GM19468 (cell line): Measurements from ENCODE around the gene FAM200B.

Experiments used
- ATAC-seq: cut with Tn5 transposase; IDR thresholded peaks from one replicate; pipeline ENCODE4 v1.9.1; 2021; ENCODE audit warnings: mild to moderate bottlenecking, moderate library complexity, moderate number of reproducible peaks; ENCODE audit not compliant: unreplicated experiment; ENCODE audit errors: extremely low read depth

FAM200B gene

GRCh38 chr4:15694431-15694830, 12.8 kb downstream of the FAM200B start:
- no peak for ATAC-seq

GRCh38 chr4:15695240-15695699, 13.6 kb downstream of the FAM200B start:
- no peak for ATAC-seq

GRCh38 chr4:15695729-15696128, 14.1 kb downstream of the FAM200B start:
- no peak for ATAC-seq

GRCh38 chr4:15696866-15697265, 15.2 kb downstream of the FAM200B start:
- ATAC-seq: no peak

- ATAC-seq: peak; percentile 53
These were observed 21.3 kb downstream of the FAM200B start, which contains the start of gene BST1 for GRCh38 chr4:15702941-15703403. BST1 (plus strand) TSS chr4:15703065; CDS start chr4:15703145, 80 bp downstream.

DNA sequence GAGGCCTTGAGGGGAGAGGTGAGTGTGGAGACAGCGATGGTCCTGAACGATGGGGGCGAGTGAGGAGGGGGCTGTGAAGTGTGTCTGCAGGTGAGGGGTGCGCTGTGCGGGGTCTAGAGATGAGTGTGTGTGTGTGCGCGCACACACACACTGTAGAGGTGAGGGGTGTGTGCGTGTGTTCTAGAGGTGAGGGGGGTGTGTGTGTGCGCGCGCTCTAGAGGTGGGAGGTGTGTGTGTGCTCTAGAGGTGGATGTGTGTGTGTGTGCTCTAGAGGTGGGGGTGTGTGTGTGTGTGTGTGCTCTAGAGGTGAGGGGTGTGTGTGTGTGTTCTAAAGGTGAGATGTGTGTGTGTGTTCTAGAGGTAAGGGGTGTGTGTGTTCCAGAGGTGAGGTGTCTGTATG, 21.8 kb downstream of the FAM200B start:
- ATAC-seq: no peak

GRCh38 chr4:15704129-15704528, 22.5 kb downstream of the FAM200B start:
- ATAC-seq: no peak

- no peak for ATAC-seq
These were observed 25.2 kb downstream of the FAM200B start for GRCh38 chr4:15706646-15707362.

GRCh38 chr4:15707363-15707715, 25.7 kb downstream of the FAM200B start:
- ATAC-seq: no peak

- ATAC-seq: no peak
These were observed 30.1 kb downstream of the FAM200B start for GRCh38 chr4:15711762-15712161.

GRCh38 chr4:15712214-15712613, 30.6 kb downstream of the FAM200B start:
- ATAC-seq: no peak

GRCh38 chr4:15714141-15714540, 32.5 kb downstream of the FAM200B start:
- ATAC-seq: no peak

DNA sequence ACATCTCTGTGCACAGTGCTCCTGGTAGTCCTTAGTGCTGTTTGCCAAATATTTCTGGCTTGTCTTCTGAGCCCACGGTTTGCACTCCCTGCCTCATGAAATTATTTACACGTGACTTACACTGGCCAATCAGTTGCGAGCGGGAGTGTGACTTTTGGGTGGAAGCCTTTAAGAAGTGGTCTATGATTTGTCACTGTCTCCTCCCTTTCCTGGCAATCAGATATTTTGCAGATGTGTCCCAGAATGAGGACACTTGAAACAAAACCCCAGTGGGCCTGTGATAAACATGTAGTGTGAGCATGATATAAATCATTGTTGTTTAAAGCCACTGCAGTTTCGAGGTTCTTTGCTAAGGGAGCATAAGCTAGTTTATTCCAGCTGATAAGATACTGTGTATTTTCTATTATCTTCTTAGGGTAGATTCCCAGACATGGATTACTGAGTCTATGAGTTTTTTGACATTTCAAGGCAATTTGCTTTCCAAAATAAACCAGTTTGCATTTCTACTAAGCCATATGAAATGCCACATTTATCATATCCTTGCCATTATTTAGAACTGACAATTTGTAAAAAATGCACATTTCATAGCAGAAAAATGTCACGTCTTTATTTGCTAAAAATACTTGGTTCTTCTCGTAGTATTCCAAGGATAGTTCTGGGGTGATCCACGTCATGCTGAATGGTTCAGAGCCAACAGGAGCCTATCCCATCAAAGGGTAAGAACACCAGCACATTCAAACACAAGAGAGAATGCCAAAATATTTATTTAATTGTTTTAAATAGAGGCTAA, 33.2 kb downstream of the FAM200B start:
- no peak for ATAC-seq

DNA sequence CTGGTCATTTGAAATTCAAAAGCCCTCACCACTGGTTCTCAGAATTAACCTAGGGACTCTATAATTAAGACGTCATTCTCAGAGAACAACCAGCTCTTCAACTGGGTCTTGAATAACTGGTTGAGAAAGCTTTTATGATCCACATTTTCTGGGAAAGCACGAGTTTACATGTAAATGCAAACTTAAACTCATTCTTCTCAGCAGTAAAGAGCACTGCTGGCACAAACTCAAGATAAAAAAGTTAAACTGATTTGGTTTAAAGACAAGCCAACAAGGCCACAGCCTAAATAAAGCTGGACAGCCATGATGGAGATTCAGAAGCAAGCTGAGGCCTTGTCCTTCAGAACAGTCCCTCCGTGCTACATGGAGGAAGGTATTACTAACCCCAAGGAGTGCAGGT, 34.5 kb downstream of the FAM200B start:
- no peak for ATAC-seq

DNA sequence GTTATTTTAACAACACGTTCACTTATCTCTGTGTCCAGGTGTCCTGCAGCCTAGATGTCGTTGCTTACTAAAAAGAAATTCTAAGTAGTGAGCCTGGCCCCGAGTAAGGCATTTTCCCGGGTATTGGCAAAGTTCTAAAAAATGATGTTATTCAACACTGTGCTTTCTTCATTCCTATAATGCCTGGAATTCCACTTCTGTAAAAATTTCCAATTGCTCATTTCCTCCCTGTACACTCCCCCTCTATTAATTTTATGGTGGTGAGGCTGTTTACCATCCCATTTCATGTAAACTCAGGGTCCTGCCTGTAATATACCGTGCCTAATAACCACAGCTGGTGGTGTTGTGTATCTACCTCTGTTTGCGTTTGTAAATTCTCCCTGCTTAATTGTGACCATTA, 35.5 kb downstream of the FAM200B start:
- ATAC-seq: no peak

DNA sequence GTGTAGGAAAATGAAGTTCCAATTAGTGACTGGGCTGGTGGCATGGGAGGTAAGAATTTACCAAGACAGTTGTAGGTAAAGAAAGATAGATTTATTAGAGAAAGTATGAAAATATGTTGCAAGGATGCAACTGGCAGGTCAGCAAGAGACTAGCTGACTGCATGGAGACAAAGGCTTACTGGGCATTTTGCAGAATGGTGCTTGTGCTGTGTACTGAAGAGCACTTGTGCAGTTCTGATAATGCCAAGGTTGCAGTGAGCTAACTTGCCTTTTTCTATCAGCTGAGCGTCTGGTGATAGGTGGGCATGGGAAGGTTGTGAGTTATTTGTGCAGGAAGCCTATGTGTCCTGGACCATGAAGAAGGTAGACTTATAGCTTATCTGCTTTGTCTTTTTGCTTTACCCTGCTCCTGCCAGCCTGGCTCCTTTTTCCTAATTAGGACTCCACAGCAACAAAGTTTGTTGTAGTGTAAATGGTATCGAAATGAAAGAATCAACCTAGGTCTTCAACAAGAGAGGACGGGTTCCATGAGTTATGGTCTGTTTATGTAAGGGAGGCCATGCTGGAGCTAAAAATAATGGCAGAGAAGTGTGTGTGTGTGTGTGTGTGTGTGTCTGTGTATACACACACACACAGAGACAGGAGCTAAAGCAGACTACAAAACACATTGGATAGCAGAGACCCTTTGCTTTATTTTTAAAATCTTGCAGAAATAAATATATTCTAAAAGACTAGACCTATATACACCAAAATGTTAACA, 36.2 kb downstream of the FAM200B start:
- ATAC-seq: no peak

- ATAC-seq: no peak
These were observed 36.8 kb downstream of the FAM200B start for GRCh38 chr4:15718465-15718864.

- no peak for ATAC-seq
These were observed 37.3 kb downstream of the FAM200B start for GRCh38 chr4:15718959-15719358.

DNA sequence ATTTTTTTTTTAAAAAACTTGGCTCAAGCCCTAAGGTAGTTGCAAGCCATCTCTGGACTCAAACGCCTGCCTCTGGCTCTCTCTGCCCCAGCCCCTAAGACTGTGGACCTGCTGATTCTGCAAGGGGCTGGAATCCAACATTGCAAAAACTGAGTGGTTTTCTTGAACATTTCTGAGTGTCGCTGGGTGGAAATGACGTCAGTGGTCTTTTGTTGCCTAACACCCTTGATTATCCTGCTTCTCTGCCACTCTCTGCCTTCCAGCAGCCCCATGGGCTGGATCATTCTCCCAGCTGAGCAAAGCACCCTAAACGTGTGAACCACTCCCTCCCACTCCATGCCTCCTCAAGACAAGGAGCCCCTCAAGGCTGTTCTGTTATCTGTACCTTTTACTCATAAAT, 37.9 kb downstream of the FAM200B start:
- ATAC-seq: no peak

DNA sequence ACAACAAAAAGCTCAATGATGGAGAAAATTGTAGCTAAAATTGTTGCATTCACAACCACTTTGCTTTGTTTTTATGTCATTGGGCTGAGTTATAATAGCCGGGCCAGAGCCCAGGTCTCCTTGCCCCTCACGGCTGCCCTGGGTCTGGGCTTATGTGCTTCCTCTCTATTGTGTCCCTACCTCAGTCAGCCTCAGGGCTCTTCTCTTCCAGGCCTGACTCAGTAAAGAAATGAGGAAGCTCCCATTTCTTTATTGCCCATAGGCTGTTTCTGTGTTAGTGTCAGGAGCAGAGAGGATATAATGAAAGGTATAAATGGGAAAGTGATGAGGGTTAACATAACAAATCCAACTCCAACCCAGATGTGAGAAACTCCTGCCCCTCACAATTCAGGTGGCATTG, 39.2 kb downstream of the FAM200B start:
- no peak for ATAC-seq

DNA sequence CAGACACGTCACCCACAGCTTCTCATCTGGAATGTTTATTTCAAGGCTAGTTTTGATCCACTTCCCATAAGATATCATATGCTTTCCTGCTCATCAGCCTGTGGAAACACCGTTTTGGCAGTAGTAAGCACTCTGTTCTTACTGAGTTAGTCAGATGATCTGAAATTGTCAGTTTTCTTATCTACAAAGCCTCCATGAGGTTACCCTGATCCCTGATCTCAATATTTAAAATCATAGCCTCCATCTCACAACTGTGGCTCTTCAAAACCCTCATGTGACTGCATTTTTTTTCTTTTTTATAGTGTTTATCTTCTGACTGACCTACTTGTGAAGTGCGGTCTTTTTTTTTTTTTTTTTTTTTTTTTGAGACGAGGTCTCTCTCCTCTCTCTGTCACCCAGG, 44.0 kb downstream of the FAM200B start:
- ATAC-seq: no peak
